Uterus (tissue), 2 donors: ENCODE data around the gene DHRS1.

ENCODE experiments used
- CTCF ChIP-seq, 4 experiments: fragments of 200-600 bp in 2 of 4; fragments of 450-650 bp in 2 of 4; sonication (generic) in 2 of 4; IDR thresholded peaks; one replicate each; pipeline ENCODE4 v1.5.1; 2016 to 2019; ENCODE audit warnings: antibody characterized with exemption in 4 of 4, mild to moderate bottlenecking in 2 of 4, moderate library complexity in 1 of 4
- POLR2A ChIP-seq, 2 donors: fragments of 450-650 bp; IDR thresholded peaks; one replicate each; pipeline ENCODE4 v1.6.1; 2016; ENCODE audit warnings: antibody characterized with exemption in 2 of 2, mild to moderate bottlenecking in 1 of 2, moderate library complexity in 1 of 2

GRCh38 chr14:24293525-24293924 lies 6.1 kb downstream of the DHRS1 start:
- TF ChIP-seq CTCF (IDR thresholded peaks at IDR 0.05) (no peak), POLR2A (IDR thresholded peaks at IDR 0.05) (no peak)
